GM11168 (cell line): ENCODE measurements around the gene CCT8L2.
"Not testable (repeated sequence)": the region's sequence is repeated elsewhere in the genome, so short reads cannot be mapped to it uniquely, and the experiment has no call there.

Source experiments
- in situ Hi-C: fragments of 300-500 bp; cut with MboI; formaldehyde crosslinking; loops from one replicate; pipeline ENCODE4 v1.12.0; 2022; ENCODE audit warnings: low sequenced_read_pairs; ENCODE audit not compliant: unreplicated experiment

Gene CCT8L2

DNA sequence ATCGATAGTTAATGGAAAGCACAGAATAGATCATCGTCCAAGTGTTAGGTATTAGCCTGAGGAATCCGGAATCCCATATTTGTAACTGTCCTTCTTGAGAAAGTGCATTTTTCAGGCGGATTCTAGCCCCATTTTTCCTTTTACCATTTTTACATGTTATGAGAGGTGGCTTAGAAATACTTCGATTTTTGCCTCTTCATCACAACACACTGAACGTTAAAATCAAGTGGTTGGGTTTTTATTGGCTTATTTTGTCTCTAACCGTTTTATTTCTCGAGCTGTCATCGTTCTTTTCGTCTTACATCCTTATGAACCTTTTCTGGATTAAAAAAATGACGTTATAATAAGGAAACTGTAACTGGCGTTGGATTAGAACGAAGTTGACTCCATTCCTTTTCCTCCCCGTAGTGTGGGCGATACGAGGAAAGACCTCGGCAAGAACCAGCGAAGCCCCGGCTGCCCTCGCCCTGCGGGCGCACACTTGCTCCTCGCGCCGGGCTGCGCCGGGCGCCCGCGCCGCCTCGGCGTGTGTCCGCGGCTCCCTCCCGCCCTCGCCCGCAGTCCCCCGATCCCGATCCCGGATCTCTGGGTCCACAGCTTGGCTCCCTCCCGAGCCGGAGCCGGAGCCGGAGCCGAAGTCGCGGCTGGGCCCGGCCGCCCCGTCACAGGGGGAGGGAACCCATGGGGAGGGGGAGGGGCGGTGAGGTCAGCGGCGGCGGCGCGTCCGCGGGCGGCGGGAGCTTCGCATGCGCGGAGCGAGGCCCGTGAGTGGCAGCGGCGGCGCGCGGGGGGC lies 8.2 kb upstream of the CCT8L2 start:
- in situ Hi-C loops: not testable (repeated sequence)

DNA sequence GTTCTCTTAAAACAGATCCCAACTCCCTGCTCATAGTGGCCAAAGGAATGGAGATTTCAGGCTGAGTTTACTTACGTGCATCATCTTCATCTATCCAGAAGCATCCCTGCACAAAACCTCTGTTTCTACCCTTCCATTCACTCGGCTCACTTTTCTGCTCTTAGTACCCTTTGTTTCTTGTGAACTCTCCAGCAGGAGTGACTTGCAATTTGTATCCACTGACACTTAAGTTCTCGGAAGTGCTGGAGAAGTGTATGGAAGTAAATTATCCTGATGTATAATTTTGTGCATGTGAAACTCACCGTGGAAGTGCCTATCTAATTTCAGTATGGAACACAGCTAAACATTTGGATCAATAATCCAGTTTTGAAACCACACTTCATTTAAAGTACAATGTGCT lies 7.0 kb upstream of the CCT8L2 start:
- in situ Hi-C loops: not testable (repeated sequence)

DNA sequence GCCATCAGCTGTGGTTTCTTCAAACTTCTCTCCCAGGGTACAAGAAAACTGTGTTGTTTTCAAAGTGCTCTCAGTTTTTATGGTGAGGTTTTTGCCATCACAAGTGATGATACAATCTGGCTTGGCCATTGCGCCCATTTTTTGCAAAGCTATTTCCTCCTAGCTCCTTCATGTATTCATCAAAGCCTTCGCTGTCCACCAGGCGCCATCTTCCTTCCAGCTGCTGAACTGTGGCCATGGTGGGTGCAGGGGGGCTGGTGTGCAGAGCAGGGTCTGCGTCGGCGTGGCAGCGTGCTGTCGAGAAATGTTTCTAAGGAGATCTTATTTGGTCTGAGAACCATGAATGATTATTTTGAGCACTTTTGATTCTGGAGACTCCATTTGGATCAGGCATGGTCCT lies 2.6 kb upstream of the CCT8L2 start:
- in situ Hi-C loops: not testable (repeated sequence)

DNA sequence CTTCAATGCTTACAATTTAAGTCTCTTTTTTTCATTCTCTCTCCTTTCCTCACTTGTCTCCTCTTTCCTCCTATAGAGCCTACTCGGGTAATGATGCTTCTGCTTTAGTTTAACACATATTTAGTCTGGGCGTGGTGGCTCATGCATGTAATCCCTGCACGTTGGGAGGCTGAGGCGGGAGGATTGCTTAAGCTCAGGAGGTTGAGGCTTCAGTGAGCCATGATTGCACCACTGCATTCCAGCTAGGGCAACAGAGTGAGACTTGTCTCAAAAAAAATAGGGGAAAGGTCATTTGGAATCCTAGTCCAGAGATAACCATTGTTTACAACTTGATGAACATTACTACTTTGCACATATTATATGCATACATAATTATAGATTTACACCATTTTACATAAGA lies 1.4 kb upstream of the CCT8L2 start:
- in situ Hi-C loops: no loop called here

DNA sequence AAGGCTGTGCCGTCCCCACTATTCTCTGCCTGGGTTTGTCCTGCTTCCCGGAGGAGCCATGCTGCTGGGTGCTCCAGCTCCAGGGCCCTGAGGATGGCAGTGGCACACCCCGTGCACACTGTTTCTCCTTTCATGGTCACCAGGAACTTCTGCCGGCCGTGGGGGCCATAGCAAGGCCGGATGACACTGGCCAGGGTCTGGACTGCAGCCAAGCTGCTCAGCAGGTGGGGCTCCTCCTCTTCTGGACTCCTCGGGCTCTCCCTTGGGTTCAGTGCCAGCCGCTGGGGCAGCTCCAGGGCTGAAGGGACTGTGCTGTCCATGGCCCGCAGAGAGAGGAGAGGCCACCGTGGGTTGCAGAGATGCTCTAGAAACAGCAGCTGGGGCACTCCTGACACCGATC lies 379 bp downstream of the CCT8L2 start:
- in situ Hi-C loops: not testable (repeated sequence)

DNA sequence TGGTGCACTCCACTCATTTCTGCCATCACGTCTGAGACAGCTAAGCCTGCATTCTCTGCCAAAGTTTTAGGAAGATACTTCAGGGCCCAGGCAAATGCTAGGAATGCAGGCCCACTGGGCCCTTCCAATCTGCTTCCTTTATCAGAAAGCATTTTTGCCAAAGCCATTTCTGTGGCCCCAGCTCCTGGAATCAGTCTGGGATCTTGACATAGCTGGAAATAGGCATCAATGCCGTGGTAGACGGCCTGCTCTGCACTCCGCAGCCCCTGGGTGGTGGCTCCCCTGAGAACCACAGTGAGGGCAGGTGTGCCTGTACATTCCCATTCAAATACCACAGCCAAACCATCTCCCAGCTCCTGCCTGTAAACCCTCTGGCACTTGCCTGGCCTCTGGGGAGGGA lies 1.5 kb downstream of the CCT8L2 start:
- in situ Hi-C loops: not testable (repeated sequence)

DNA sequence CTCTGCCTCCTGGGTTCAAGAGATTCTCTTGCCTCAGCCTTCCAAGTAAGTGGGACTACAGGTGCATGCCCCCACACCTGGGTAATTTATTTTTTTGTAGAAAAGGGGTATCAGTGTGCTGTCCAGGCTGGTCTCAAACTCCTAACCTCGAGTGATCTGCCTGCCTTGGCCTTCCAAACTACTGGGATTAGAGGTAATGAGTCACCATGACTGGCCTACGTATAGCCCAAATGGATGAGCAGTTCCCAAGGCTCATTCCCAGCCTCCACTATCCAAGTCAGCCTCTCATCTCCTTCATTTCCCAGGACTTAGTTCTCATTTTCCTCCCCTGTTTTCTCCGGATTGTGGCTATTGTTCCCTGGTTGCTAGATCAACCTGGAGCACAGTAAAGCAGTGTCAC lies 5.6 kb downstream of the CCT8L2 start:
- in situ Hi-C loops: no loop called here

DNA sequence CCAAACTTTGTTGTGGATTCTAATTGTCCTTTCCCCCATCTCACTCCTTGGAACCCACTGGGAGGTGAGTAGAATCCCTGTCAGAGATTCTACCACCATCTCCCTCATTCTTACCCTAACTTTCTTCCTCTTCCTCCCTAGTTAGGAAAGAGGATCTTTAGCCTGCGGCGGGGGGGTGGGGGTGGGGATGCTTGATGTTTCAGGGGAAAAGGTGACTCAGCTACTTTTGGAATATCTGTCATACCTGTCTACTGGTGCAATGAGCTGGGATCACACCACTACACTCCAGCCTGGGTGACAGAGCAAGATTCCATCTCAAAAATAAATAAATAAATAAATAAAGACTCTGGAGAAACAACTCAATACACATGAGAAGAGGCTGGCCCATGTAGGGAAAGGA lies 6.4 kb downstream of the CCT8L2 start:
- in situ Hi-C loops: no loop called here

DNA sequence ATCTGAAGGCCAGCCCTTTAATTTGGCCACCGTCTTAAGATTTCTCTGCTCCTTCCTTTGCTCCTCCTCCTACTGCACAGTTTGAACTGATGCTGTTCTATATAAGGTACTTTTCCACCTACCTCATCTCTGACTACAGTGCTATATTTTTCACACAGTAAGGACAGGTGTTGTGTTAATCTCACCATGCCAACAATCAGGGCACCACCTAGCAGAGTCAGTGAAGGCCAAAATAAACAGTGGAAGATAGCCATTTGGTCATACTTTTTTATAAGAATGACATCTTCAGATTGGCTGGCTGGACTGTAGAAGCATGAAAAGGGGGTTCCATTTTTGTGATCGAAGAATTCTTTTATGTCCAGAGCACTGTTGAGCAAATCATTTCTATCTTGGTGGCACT lies 11.7 kb downstream of the CCT8L2 start:
- in situ Hi-C loops: not testable (repeated sequence)

DNA sequence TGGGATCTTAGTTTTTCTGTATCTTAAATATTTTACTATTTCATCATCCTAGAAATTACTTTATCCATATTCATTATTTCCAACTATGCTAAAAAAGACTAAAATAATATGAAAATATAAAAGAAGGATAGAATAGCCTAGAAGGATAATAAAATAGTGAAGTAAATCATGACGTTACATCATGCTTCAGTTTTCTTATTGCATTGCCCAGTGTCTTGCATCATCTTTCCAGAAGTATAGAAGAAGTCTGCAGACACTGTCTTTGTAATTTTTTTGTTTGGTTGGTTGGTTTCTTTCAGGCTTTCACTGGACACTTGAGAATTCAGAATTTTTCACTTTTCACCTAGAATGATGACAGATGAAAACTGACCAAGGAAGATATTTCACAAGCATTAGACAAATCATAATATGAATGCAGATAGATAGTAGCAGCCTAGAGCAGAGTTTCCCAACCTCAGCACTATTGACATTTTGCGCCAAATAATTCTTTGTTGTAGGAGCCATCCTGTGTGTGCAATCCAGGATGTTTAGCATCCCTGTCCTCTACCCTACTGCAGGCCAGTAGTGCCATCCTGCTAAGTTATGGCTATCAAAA lies 23.3 kb downstream of the CCT8L2 start:
- in situ Hi-C loops: not testable (repeated sequence)

DNA sequence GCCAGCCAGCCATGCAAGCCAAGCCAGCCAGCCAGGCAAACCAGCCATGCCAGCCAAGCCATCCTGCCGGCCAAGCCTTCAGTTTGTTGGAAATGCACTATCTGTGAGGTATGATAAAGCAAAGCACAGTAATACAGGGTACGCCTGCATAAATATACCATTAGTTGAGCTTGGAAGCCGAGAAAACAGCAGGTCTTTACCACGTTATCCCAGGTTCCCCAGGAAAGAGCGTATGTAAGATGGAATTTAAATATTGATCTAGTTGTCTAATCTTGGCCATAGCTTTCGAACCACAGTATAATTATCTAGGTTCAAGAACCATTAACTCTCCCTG lies 24.2 kb downstream of the CCT8L2 start:
- in situ Hi-C loops: no loop called here

DNA sequence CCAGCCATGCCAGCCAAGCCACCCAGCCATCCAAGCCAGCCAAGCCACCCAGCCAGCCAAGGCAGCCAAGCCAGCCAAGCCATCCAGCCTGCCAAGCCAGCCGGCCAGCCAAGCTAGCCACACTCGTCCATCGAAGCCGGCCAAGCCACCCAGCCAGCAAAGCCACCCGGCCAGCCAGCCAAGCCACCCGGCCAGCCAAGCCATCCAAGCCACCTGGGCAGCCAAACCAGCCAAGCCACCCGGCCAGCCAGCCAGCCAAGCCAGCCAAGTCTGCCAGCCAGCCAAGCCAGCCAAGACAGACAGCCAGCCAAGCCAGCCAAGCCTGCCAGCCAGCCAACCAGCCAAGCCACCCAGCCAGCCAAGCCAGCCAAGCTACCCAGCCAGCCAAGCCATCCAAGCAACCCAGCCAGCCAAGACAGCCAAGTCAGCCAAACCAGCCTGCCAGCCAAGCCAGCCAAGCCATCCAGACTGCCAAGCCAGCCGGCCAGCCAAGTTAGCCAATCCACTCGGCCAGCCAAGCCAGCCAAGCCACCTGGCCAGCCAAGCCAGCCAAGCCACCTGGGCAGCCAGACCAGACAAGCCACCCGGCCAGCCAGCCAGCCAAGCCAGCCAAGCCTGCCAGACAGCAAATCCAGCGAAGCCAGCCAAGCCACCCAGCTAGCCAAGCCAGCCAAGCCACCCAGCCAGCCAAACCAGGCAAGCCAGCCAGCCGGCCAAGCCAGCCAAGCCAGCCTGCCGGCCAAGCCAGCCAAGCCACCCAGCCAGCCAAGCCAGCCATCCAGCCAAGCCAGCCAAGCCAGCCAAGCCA lies 24.8 kb downstream of the CCT8L2 start:
- in situ Hi-C loops: not testable (repeated sequence)

DNA sequence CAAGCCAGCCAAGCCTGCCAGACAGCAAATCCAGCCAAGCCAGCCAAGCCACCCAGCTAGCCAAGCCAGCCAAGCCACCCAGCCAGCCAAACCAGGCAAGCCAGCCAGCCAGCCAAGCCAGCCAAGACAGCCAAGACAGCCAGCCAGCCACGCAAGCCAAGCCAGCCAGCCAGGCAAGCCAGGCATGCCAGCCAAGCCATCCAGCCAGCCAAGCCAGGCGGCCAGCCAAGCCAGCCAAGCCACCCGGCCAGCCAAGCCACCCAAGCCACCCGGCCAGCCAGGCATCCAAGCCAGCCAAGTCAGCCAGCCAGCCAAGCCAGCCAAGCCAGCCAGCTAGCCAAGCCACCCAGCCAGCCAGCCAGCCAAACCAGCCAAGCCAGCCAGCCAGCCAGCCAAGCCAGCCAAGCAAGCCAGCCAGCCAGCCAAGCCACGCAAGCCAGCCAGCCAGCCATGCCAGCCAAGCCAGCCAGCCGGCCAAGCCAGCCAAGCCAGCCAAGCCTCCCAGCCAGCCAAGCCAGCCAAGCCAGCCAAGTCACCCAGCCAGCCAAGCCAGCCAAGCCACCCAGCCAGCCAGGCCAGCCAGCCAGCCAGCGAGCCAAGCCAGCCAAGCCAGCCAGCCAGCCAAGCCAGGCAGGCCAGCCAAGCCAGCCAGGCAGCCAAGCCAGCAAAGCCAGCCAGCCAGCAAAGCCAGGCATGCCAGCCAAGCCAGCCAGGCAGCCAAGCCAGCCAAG lies 26.0 kb downstream of the CCT8L2 start:
- in situ Hi-C loops: not testable (repeated sequence)

DNA sequence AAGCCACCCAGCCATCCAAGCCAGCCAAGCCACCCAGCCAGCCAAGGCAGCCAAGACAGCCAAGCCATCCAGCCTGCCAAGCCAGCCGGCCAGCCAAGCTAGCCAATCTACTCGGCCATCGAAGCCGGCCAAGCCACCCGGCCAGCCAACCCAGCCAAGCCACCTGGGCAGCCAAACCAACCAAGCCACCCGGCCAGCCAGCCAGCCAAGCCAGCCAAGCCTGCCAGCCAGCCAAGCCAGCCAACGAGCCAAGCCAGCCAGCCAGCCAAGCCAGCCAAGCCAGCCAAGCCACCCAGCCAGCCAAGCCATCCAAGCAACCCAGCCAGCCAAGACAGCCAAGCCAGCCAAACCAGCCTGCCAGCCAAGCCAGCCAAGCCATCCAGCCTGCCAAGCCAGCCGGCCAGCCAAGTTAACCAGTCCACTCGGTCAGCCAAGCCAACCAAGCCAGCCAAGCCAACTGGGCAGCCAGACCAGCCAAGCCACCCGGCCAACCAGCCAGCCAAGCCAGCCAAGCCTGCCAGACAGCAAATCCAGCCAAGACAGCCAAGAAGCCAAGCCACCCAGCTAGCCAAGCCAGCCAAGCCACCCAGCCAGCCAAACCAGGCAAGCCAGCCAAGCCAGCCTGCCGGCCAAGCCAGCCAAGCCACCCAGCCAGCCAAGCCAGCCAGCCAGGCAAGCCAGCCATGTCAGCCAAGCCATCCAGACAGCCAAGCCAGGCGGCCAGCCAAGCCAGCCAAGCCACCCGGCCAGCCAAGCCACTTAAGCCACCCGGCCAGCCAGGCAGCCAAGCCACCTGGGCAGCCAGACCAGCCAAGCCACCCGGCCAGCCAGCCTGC lies 26.8 kb downstream of the CCT8L2 start:
- in situ Hi-C loops: not testable (repeated sequence)

DNA sequence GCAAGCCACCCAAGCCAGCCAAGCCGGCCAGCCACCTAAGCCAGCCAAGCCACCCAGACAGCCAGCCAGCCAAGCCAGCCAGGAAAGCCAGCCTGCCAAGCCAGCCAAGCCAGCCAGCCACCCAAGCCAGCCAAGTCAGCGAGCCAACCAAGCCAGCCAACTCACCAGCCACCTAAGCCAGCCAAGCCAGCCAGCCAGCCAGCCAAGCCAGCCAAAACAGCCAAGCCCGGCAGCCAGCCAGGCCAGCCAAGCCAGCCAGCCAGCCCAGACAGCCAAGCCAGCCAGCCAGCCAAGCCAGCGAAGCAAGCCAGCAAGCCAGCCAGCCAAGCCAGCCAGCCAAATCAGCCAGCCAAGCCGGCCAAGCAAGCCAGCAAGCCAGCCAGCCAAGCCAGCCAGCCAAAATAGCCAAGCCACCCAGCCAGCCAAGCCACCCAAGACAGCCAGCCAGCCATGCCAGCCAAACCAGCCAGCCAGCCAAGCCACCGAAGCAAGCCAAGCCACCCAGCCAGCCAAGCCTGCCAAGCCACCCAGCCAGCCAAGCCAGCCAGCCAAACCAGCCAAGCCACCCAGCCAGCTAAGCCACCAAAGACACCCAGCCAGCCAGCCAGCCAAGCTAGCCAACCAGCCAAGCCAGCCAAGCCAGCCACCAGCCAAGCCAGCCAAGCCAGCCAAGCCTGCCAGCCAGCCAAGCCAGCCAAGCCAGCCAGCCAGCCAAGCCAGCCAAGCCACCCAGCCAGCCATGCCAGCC lies 27.6 kb downstream of the CCT8L2 start:
- in situ Hi-C loops: not testable (repeated sequence)

DNA sequence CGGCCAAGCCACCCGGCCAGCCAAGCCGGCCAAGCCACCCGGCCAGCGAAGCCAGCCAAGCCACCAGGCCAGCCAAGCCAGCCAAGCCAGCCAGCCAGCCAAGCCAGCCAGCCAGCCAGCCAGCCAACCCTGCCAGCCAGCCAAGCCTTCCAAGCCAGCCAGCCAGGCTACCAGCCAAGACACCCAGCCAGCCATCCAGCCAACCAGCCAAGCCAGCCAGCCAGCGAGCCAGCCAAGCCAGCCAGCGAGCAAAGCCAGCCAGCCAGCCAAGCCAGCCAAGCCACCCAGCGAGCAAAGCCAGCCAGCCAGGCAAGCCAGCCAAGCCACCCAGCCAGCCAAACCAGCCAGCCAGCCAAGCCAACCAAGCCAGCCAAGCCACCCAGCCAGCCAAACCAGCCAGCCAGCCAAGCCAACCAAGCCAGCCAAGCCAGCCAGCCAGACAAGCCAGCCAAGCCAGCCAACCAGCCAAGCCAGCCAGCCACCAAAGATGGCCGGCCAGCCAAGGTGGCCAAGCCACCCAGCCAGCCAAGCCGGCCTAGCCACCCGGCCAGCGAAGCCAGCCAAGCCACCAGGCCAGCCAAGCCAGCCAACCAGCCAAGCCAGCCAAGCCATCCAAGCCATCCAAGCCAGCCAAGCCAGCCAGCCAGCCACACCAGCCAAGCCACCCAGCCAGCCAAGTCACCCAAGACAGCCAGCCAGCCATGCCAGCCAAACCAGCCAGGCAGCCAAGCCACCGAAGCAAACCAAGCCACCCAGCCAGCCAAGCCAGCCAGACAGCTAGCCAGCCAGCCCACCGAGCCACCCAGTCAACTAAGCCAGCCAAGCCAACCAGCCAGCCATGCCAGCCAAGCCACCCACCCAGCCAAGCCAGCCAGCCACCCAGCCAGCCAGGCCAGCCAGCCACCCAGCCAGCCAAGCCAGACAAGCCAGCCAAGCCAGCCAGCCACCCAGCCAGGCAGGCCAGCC lies 28.8 kb downstream of the CCT8L2 start:
- in situ Hi-C loops: no loop called here

DNA sequence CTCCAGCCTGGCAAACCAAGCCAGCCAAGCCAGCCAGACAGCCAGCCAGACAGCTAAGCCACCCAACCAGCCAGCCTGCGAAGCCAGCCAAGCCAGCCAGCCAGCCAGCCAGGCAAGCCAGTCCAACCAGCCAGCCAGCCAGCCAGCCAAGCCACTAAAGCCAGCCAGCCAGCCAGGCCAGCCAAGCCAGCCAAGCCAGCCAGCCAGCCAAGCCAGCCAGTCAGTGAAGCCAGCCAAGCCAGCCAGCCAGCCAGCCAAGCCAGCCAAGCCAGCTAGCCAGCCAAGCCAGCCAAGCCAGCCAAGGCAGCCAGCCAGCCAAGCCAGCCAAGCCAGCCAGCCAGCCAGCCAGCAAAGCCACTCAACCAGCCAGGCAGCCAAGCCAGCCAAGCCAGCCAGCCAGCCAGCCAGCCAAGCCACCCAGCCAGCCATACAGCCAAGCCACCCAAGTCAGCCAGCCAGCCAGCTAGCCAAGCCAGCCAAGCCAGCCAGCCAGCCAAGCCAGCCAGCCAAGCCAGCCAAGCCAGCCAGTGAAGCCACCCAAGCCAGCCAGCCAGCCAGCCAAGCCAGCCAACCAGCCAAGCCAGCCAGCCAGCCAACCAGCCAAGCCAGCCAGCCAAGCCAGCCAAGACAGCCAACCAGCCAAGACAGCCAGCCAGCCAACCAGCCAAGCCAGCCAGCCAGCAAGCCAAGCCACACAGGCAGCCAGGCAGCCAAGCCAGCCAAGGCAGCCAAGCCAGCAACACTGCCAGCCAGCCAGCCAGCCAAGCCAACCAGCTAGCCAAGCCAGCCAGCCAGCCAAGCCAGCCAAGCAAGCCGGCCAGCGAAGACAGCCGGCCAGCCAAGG lies 29.7 kb downstream of the CCT8L2 start:
- in situ Hi-C loops: no loop called here
